Measurements from ENCODE around the gene CD40LG.
A peak's percentile ranks its signal among the peaks of the same experiment; 100 is the strongest.

CD40LG gene

GRCh38 chrX:136647677-136648360 lies at the start of gene CD40LG:
Gene CD40LG (plus strand): TSS chrX:136648158. CDS start chrX:136648249, 91 bp downstream.
- DNase-seq: no peak
- intact Hi-C loops (cut with DNase I): no loop called here

DNA sequence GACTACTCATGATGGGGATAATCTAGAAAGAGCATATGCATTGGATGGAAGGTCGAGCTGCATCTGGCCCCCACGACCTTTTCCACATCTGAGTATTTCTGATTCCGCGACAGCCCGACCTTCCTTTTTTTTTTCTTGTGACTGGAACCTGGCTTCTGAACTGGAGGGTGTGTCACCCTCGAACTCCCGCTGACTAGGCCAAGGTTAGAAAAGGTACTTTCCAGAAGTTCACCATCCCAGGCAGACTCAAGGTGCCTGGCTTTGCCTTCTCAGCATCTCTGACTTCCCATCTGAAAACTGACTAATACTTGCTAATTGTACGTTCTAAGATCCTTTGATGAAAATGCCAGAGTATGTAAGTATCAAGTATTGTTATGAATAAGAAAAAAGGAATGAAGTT lies 49.3 kb upstream of the CD40LG start:
- DNase-seq: no peak
- intact Hi-C loops (cut with DNase I): no loop called here

DNA sequence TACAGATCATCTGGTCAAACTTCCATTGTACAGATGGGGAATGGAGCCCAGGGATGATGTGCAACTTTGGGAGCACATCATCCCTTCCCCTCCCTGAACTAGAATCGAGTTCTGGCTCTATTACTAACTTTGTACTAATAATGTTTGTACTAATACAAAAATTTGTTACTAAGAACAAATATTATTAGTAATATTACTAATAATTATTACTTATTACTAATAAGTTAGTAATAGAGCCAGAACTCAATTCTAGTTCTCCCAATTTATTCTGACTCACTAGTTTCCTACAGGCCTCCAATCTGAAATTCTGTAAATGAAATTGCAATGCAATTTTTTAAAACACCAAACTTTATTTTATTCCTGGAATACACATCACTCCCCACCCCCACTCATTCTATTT lies 47.9 kb upstream of the CD40LG start:
- no peak for DNase-seq
- intact Hi-C loops (cut with DNase I): no loop called here

GRCh38 chrX:136607236-136607635 lies 40.7 kb upstream of the CD40LG start:
- intact Hi-C loops (cut with DNase I): no loop called here

DNA sequence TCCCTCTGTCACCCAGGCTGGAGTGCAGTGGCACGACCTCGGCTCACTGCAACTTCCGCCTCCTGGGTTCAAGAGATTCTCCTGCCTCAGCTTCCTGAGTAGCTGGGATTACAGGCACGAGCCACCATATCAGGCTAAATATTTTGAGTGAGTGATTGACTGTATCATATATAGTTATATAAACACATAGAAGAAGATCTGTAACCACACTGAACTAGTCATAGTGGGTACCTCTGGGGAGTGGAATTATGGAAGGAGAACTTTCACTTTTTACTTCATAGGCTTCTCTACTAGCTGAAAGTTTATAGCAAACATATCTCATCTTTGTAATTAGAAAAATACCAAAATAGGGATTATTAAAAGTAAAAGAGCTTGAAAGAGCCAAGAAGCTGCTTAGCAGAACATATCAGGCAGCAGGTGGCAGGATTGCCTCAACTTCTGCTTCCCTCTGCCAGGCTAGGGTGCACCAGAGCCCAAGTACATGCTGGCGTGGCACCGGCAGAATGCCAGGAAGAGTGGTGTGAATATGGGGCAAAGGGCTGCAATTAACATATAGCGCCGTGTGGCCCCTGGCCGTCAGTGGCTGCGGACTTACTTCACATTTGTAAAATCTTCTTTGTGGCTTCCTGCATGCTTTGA lies 39.5 kb upstream of the CD40LG start:
- peak in 40 of 42 donors; percentile 7 to 64 (median 29) for DNase-seq
- intact Hi-C loops (cut with DNase I): no loop called here

More at GRCh38 chrX:136607236-136607635, 40.7 kb upstream of the CD40LG start:
- no peak for DNase-seq

DNA sequence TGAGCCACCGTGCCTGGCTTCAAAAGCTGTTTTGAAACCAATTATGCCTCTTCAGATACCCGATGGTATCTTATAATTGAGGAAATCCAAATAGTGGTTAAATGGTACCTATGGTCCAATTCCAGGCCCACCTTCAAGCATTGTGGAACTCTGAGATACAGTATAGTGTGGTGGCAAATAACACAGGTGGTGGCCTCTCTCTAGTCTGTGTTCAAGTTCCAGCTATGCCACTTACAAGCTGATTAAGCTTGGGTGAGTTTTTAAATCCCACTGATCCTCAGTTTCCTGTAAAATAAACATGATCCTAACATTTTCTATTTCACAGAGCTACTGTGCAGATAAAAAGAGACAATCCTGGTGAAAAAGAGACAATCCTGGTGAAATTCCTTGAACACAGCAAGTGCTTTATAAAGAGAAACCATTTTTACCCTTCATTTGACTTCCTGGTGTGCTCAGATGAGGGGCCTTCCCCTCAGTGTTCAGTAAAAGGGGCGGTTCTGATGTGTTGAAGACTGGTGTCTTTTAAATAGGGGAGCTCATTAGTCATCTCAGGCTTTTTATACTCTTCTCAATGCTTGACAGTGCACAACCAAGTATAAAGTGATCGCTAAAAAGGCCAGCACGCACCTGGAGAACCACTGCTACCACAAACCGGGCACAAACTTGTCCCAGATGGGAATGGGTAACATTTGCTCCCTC lies 30.8 kb upstream of the CD40LG start:
- no peak for DNase-seq
- intact Hi-C loops (cut with DNase I): no loop called here

DNA sequence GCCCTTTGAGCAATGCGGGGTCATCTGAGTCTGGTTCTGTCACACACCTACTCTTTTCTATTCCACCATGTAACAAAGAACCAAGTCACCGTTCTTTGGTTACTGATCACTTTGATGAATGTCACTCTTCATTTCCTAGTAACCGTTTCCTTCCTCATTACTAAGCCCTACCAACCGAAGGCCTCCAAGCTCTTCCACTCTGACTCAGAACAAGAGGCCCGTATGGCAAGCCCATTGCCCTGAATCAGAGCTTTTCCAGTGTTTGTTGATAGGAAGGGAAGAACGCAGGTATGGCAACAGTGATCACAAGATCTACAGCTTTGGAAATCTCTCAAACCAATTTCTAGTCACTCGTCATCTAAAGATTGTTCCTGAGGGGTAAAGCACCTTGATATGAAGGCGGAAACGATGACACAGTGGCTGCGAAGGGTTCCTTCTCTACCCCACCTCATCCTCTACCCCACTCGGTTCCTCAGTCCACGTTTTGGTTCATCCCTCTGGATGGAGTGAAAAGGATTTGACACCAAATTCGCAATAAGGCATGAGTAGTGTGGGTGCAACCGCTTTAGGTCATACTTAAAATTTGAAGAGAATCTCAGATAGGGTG lies 28.0 kb upstream of the CD40LG start:
- intact Hi-C loops (cut with DNase I): no loop called here
- DNase-seq: no peak

GRCh38 chrX:136620780-136621179 lies 27.2 kb upstream of the CD40LG start:
- intact Hi-C loops (cut with DNase I): no loop called here
- no peak for DNase-seq

GRCh38 chrX:136622568-136622967 lies 25.4 kb upstream of the CD40LG start:
- DNase-seq: no peak
- intact Hi-C loops (cut with DNase I): no loop called here

DNA sequence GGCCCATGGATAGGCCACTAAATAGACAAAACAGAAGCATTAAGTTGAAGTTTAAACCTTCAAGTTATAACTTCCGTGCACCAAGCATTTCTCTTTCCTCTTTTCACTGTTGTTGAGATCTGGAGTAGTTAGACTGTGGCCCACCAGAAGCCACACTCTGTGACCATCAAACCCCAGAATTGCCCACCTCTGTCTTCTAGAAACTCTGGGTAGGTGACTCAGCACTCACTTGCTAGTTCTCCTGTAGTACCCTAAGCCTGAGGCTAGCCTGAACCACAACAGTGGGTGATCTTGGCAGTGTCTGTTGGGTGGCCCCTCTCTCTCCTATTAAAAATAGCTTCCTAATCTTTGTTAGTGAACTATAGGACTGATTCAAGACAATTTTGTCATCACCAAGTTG lies 24.6 kb upstream of the CD40LG start:
- intact Hi-C loops (cut with DNase I): no loop called here
- DNase-seq: no peak

DNA sequence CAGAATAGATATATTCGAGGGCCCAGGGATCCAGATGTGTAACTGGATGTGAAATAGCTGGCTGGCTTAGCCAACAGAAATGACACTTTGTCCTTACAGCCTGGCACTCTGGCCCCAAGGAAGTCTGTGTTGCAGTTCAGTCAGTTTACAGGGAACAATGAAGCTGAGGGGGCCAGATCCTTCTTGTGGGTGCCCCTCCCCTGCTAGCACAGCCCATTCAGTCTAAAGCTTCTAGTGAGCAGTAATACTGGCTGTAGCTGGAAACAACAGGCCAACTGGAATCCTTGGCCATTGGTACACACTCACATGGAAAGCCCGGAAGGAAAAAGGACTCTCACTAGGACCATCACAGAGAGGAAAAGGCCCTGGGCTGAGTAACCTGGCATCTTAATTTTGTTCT lies 22.7 kb upstream of the CD40LG start:
- no peak for DNase-seq
- intact Hi-C loops (cut with DNase I): no loop called here

DNA sequence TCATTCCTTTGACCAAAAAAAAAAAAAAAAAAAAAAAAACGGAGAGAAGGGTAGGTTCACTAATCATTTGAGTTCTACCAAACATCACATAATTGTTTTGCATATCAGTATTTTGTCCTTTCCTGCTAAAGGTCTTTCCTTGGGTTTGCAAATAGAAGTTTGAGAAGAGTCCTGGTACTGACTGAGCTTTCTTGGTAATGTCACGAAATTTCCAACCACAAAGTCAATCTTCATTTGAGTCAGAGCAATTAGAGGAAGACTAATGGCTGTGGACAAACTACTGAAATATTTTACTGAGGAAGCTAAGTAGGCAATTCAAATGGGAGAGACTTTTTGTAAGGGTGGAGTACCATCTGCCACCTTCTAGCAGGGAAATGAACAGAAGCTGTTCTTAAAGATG lies 21.7 kb upstream of the CD40LG start:
- DNase-seq: no peak
- intact Hi-C loops (cut with DNase I): no loop called here

- DNase-seq: no peak
- intact Hi-C loops (cut with DNase I): no loop called here
Measured at GRCh38 chrX:136626891-136627290, 21.1 kb upstream of the CD40LG start.

DNA sequence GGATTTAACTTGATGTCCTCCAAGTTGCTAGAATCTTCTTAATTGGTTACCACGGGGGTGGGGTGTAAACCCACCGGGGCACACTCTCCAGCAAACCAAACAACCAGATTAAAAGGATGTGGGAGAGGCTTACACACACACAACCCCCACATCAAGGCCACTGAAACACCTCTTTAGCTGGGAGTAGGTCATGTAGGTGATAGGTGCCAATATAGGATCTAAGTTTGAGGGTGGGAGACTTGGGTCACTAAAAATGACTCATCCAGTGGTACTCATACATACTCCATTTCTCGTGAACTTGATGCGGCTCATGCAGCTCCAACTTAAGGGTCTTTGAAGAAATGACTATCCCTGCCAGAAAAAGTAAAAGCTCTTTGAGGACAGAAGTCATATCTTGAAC lies 20.5 kb upstream of the CD40LG start:
- intact Hi-C loops (cut with DNase I): no loop called here
- no peak for DNase-seq

DNA sequence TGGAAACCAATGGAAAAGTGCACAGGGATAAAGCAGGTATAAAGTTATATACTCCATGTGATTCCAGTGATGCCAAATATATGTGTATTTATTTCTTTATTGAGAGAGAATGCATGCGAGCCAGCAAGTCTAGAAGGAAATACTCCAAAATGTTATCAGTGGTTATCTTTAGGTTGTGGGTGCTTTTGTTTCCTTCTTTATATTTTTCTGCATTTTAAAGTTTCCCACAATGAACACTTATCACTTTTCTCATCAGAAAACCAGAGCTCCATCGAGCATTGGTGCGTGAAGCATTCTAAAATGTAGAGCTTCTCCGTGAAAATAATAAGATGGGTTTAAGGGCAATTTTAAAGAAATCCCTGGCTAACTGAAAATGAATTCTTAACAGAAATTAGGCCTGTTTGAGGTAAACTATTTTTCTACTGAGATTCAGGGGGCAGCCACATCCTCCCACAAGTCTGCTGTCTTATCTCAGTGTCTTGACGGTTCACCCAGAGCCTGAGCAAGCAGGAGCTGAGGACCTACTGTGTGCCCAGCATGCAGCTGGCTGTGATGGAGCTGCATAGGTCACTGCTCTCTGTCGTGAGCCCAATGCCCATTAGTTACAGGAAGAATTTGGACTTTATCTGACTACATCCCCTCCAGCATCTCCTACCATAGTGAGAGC lies 18.7 kb upstream of the CD40LG start:
- no peak for DNase-seq
- intact Hi-C loops (cut with DNase I): no loop called here

- intact Hi-C loops (cut with DNase I): no loop called here
- no peak for DNase-seq
Measured at GRCh38 chrX:136630881-136631280, 17.1 kb upstream of the CD40LG start.

DNA sequence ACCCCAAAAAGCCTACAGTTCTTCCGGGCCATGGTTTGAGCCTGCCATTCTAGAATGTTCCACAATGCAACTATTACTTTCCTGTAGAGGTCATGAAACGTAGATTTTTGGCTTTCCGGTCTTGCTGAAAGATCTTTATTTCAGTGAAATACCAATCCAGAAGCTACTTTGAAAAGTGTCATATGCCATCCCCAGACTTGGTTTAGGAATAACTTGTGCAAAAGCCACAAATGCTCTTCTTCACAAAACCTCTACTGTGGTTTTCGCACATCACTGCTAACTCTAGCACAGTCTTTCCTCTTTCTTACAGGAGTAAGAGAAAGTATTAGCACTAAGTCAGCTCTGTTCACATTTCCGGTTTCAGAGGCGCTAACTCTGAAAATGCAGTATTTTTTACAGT lies 12.7 kb upstream of the CD40LG start:
- intact Hi-C loops (cut with DNase I): no loop called here
- no peak for DNase-seq

GRCh38 chrX:136636121-136636520 lies 11.8 kb upstream of the CD40LG start:
- DNase-seq: no peak
- intact Hi-C loops (cut with DNase I): no loop called here

- DNase-seq: peak in 1 of 42 donors; percentile 6
- intact Hi-C loops (cut with DNase I): no loop called here
Measured at GRCh38 chrX:136639506-136640176, 8.3 kb upstream of the CD40LG start.
